A549 (cell line): ENCODE measurements around the gene LCE5A. TPM values are rescaled to one million over a fixed set of nuclear protein-coding genes. Genes with fewer than 3 reads are reported as not detected.
A peak's percentile ranks its signal among the peaks of the same experiment; 100 is the strongest.

Experiments used
- ATAC-seq, 2 experiments: fragments of 200-7000 bp in 1 of 2; fragments of >200 bp in 1 of 2; cut with Nextera tagmentation in 1 of 2; cut with Tn5 transposase in 1 of 2; 3 replicates each; pipeline versions ENCODE4 v1.8.0 to v1.9.1; 2018 to 2020; ENCODE audit warnings: mild to moderate bottlenecking in 1 of 2, moderate library complexity in 1 of 2
- CTCF ChIA-PET: fragments of 300-600 bp; sonication (Branson Sonifier 250); formaldehyde crosslinking; extraction: SDS; loops from one replicate; lab custom pipeline; 2021; ENCODE audit warnings: antibody characterized with exemption, inconsistent platforms; lab: Yijun Ruan, JAX
- POLR2A ChIA-PET: fragments of 350-600 bp; formaldehyde crosslinking; extraction: SDS; loops from one replicate; lab custom pipeline; 2021; ENCODE audit warnings: antibody characterized with exemption, inconsistent platforms; lab: Yijun Ruan, JAX
- DNase-seq, 2 experiments: peaks; one replicate each; pipeline versions ENCODE4 v3.0.0 to v3.0.0-alpha.2; 2011 to 2016; ENCODE audit warnings: low read depth in 1 of 2, low spot score in 1 of 2
- FAIRE-seq: peaks from 2 replicates; lab custom pipeline; 2011; peaks lifted over from hg19 to GRCh38; lab: Jason Lieb, UNC
- H3K27ac ChIP-seq, 2 experiments: fragments of >200 bp; sonication (Bioruptor Twin); formaldehyde crosslinking; 3 replicates each; pipeline ENCODE4 v1.5.1; 2016 to 2017
- H3K4me1 ChIP-seq: fragments of >200 bp; sonication (Bioruptor Twin); formaldehyde crosslinking; 3 replicates; pipeline ENCODE4 v1.6.1; 2016
- H3K4me2 ChIP-seq: fragments of >200 bp; sonication (Bioruptor Twin); formaldehyde crosslinking; 3 replicates; pipeline ENCODE4 v1.6.1; 2016
- H3K4me3 ChIP-seq: fragments of >200 bp; sonication (Bioruptor Twin); formaldehyde crosslinking; 3 replicates; pipeline ENCODE4 v1.5.1; 2016
- H3K9me3 ChIP-seq: fragments of >200 bp; sonication (Bioruptor Twin); formaldehyde crosslinking; 3 replicates; pipeline ENCODE4 v1.6.1; 2016
- CEBPB ChIP-seq, 2 experiments: fragments of >200 bp in 1 of 2; sonication (Bioruptor Twin) in 1 of 2; formaldehyde crosslinking in 1 of 2; IDR thresholded peaks; 2 replicates each; pipeline ENCODE4 v1.6.1; 2012 to 2016
- CHD2 ChIP-seq: fragments of 150-350 bp; IDR thresholded peaks from 2 replicates; pipeline ENCODE4 v1.6.1; 2014; ENCODE audit warnings: low read length; ENCODE audit not compliant: partially characterized antibody
- CHD4 ChIP-seq: fragments of 200-600 bp; sonication (generic); IDR thresholded peaks from 2 replicates; pipeline ENCODE4 v1.6.1; 2016; ENCODE audit warnings: antibody characterized with exemption, mild to moderate bottlenecking, borderline replicate concordance
- EHF ChIP-seq: fragments of 250-450 bp; sonication (Bioruptor Pico); IDR thresholded peaks from 2 replicates; pipeline ENCODE4 v1.5.0; 2020; ENCODE audit warnings: mild to moderate bottlenecking
- FOSL2 ChIP-seq, 2 experiments: fragments of 450-650 bp in 1 of 2; fragments of >200 bp in 1 of 2; sonication (Bioruptor Twin) in 1 of 2; formaldehyde crosslinking; IDR thresholded peaks; 2 replicates each; pipeline versions ENCODE4 v1.5.0 to v1.6.1; 2016 to 2020; ENCODE audit warnings: mild to moderate bottlenecking in 1 of 2, moderate library complexity in 1 of 2
- FOXS1 ChIP-seq: fragments of 250-450 bp; sonication (Bioruptor Pico); IDR thresholded peaks from 2 replicates; pipeline ENCODE4 v1.5.0; 2020; ENCODE audit warnings: mild to moderate bottlenecking, moderate library complexity
- GATA3 ChIP-seq: IDR thresholded peaks from 2 replicates; pipeline ENCODE4 v1.6.1; 2012; ENCODE audit warnings: borderline replicate concordance
- HOXB5 ChIP-seq: fragments of 250-450 bp; sonication (Bioruptor Pico); IDR thresholded peaks from 2 replicates; pipeline ENCODE4 v1.5.0; 2020; ENCODE audit warnings: mild to moderate bottlenecking, moderate library complexity
- JUNB ChIP-seq: fragments of >200 bp; sonication (Bioruptor Twin); formaldehyde crosslinking; IDR thresholded peaks from 2 replicates; pipeline ENCODE4 v1.6.1; 2016
- NFE2L2 ChIP-seq: fragments of 150-350 bp; conservative IDR thresholded peaks from 2 replicates; pipeline ENCODE4 v1.6.1; 2014; ENCODE audit warnings: low read length
- NPAS2 ChIP-seq: fragments of 250-450 bp; sonication (Bioruptor Pico); IDR thresholded peaks from 2 replicates; pipeline ENCODE4 v1.8.0; 2022; ENCODE audit warnings: mild to moderate bottlenecking, moderate library complexity, borderline replicate concordance
- POLR2AphosphoS2 ChIP-seq: conservative IDR thresholded peaks from 2 replicates; pipeline ENCODE4 v1.6.1; 2012; ENCODE audit warnings: low read length, improper control_type of control experiment, inconsistent platforms
- RAD21 ChIP-seq, 2 experiments: fragments of >200 bp in 1 of 2; sonication (Bioruptor Twin) in 1 of 2; formaldehyde crosslinking in 1 of 2; IDR thresholded peaks in 1 of 2; conservative IDR thresholded peaks in 1 of 2; 2 replicates in 1 of 2; 3 replicates in 1 of 2; pipeline ENCODE4 v1.6.1; 2012 to 2018; ENCODE audit warnings: inconsistent platforms in 1 of 2
- SMC3 ChIP-seq: fragments of >200 bp; sonication (Bioruptor Twin); formaldehyde crosslinking; IDR thresholded peaks from 3 replicates; pipeline ENCODE4 v1.6.1; 2018; ENCODE audit warnings: inconsistent platforms
- ZSCAN20 ChIP-seq: fragments of 250-450 bp; sonication (Bioruptor Pico); IDR thresholded peaks from 2 replicates; pipeline ENCODE4 v1.8.0; 2022; ENCODE audit warnings: mild to moderate bottlenecking, moderate library complexity
- WGBS: methylation state at CpG from one replicate; pipeline ENCODE4 v1.1.6; 2017; ENCODE audit errors: missing lambda C conversion rate; 5-methylcytosine and 5-hydroxymethylcytosine counted together
- polyA plus RNA-seq, 4 experiments: library from polyadenylated mRNA; depleted of rRNA in 3 of 4; stranded (reverse); fragments of >200 nt; fragmentation: RNase III in 1 of 4; extraction: RNeasy Plus Mini Kit Qiagen cat#74134 plus additional on column Dnase treatment in 1 of 4; gene quantifications; 2 replicates in 3 of 4; 3 replicates in 1 of 4; pipeline ENCODE4 v1.2.3, GENCODE V29; 2011 to 2017
- TF ChIP-seq, protein P1 (sequence below): fragments of 450-650 bp; IDR thresholded peaks from 2 replicates; pipeline ENCODE4 v1.6.1; 2014; ENCODE audit warnings: antibody characterized with exemption
- TF ChIP-seq, protein P2 (sequence below): fragments of >200 bp; sonication (Bioruptor Twin); formaldehyde crosslinking; IDR thresholded peaks from 3 replicates; pipeline ENCODE4 v1.5.1; 2016

LCE5A gene
- polyA plus RNA-seq, 2 of the 4 experiments (the other 2 are of a cell fraction) = not detected

GRCh38 chr1:152462636-152463035, 48.0 kb upstream of the LCE5A start:
- 87% methylated on average over 26 of the region's 26 CpGs for WGBS
- ChIA-PET CTCF (interaction anchor here (0.7 to 1.2 kb wide), 4 partner anchors 17 to 529 kb away, joined by 3 to 5 read pairs (median 4); no protein-coding TSS in a partner anchor), POLR2A (no interaction called here)
- TF ChIP-seq EHF (CRISPR knock-in tag) (no peak), SMC3 (no peak), FOSL2 (IDR thresholded peaks at IDR 0.05) (no peak), FOSL2 (CRISPR knock-in tag; IDR thresholded peaks at IDR 0.05) (no peak), NFE2L2 (no peak)
- H3K27ac ChIP-seq = no peak overlapping the region
- ATAC-seq (no peak), DNase-seq (no peak), FAIRE-seq (no peak)
- no peak overlapping the region for H3K4me2 ChIP-seq
- H3K9me3 ChIP-seq = peaks cover 13% of the 10 kb centered on the region; the same call in 2 of the 3 replicates
- H3K4me1 ChIP-seq = no peaks in the 10 kb centered on the region
- H3K4me3 ChIP-seq = no peak overlapping the region

GRCh38 chr1:152466217-152466616, 44.4 kb upstream of the LCE5A start:
- FAIRE-seq = no peak
- POLR2A ChIA-PET = no interaction called here
- WGBS = 2% methylated on average over 1 of the region's 1 CpG

DNA sequence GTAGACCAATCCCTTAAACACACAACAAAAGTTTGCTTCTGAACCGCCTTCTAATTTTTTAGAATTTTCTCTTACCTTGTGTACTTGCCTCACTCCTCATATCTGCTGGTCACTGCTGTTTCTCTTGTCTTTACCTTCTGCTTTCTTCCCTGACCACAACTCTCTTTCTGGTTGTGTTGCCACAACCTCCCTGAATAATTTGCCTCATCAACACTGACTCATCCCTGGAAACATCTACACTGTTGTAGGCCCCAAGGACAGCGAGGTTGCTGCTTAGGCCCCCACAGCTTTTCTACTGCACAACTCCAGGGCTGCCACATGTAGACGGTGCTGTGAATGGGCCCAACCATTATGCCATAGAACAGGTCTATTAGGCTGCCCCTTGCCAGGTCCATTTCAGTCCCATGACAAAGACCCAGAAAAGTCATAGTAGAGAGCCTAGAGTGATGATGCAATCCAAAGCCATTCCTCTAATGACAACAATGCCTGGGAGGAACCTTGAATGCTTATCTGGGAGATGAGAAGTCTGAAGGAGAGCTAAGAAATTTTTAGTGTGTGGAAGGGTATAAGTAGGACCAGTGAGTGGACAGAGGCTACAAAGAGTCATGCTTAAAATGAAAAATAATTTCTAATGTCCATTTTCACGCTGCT, 36.6 kb upstream of the LCE5A start:
- TF ChIP-seq GATA3 (no peak), CEBPB (IDR thresholded peaks at IDR 0.05) (0 out of 4 replicates have a peak, but pooled peaks of 1 of the 2 experiments have one; percentile 11)
- no peak overlapping the region for H3K4me2 ChIP-seq
- peaks cover 35% of the 10 kb centered on the region for H3K9me3 ChIP-seq
- no peaks in the 10 kb centered on the region for H3K4me1 ChIP-seq
- POLR2A ChIA-PET = no interaction called here
- 33% methylated on average over 4 of the region's 4 CpGs for WGBS
- CTCF ChIA-PET = interaction anchor here (1.5 to 1.7 kb wide), 3 partner anchors 16 to 285 kb away, joined by 4 to 7 read pairs (median 4); no protein-coding TSS in a partner anchor
- no peak overlapping the region for H3K27ac ChIP-seq
- ATAC-seq = no peak
- DNase-seq = no peak
- no peak for FAIRE-seq
- no peak overlapping the region for H3K4me3 ChIP-seq

More at GRCh38 chr1:152466217-152466616, 44.4 kb upstream of the LCE5A start:
- TF ChIP-seq ZSCAN20 (CRISPR knock-in tag) (no peak), FOXS1 (no peak), CHD4 (no peak), NPAS2 (CRISPR knock-in tag) (no peak), HOXB5 (CRISPR knock-in tag) (no peak), POLR2AphosphoS2 (no peak), SMC3 (no peak)
- TF ChIP-seq, protein P1, sequence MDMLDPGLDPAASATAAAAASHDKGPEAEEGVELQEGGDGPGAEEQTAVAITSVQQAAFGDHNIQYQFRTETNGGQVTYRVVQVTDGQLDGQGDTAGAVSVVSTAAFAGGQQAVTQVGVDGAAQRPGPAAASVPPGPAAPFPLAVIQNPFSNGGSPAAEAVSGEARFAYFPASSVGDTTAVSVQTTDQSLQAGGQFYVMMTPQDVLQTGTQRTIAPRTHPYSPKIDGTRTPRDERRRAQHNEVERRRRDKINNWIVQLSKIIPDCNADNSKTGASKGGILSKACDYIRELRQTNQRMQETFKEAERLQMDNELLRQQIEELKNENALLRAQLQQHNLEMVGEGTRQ = no peak
- CTCF ChIA-PET = interaction anchor here (0.9 kb wide), 1 partner anchor 31 kb away, joined by 3 read pairs; no protein-coding TSS in a partner anchor
- Histone ChIP-seq H3K4me2 (no peak overlapping the region), H3K27ac (no peak overlapping the region), H3K4me3 (no peak overlapping the region), H3K4me1 (no peaks in the 10 kb centered on the region), H3K9me3 (peaks cover 13% of the 10 kb centered on the region; the same call in 2 of the 3 replicates)
- DNase-seq (no peak), ATAC-seq (no peak)

DNA sequence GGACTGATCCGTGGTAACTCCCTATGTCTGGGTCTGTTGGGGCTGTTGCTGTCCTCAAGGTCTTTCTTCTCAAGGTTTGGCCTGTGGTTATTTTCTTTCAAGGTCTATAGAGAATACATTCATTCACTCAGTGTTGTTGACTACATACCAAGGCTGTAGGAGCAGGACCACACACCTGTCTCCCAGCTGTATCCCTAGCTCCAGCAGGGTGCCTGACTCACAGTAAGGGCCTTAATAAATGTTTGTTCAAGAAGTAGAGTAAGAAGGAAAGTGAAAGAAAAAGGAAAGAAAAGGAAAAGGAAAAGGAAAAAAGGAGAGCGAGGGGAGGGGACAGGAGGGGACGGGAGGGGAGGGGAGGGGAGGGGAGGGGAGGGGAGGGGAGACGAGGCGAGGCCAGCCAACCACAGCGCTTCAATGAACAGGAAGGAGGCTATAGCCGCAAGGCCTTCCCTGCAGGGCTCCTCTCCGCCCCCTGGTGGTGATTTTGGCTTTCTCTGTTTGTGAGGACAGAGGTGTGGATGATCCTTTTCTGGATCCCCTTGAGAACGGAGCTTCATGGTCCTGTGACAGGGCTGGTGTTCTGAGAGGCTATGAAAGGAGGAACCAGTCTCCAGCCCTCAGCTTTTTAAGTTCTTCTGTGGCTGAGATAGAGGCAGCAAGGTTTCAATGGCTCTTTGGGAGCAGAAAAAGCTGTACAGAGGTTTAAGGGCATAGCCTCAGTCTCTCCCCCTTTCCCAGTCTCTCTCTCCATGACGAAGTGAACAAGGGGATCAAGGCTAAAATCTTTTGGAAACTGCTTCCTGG, 30.6 kb upstream of the LCE5A start:
- ATAC-seq = peak; percentile 92 to 99
- 30% methylated on average over 9 of the region's 10 CpGs for WGBS
- Histone ChIP-seq H3K4me2 (no peak overlapping the region), H3K4me3 (no peak overlapping the region), H3K4me1 (no peaks in the 10 kb centered on the region), H3K9me3 (peaks cover 31% of the 10 kb centered on the region), H3K27ac (no peak overlapping the region)
- TF ChIP-seq JUNB (no peak), CHD2 (no peak), RAD21 (conservative IDR thresholded peaks at IDR 0.05 in 1 of 2, IDR thresholded peaks at IDR 0.05 in 1 of 2) (peak in 1 of 2 experiments; percentile 18; a peak in 1 of 5 replicates)
- TF ChIP-seq, protein P2, sequence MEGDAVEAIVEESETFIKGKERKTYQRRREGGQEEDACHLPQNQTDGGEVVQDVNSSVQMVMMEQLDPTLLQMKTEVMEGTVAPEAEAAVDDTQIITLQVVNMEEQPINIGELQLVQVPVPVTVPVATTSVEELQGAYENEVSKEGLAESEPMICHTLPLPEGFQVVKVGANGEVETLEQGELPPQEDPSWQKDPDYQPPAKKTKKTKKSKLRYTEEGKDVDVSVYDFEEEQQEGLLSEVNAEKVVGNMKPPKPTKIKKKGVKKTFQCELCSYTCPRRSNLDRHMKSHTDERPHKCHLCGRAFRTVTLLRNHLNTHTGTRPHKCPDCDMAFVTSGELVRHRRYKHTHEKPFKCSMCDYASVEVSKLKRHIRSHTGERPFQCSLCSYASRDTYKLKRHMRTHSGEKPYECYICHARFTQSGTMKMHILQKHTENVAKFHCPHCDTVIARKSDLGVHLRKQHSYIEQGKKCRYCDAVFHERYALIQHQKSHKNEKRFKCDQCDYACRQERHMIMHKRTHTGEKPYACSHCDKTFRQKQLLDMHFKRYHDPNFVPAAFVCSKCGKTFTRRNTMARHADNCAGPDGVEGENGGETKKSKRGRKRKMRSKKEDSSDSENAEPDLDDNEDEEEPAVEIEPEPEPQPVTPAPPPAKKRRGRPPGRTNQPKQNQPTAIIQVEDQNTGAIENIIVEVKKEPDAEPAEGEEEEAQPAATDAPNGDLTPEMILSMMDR = peak; percentile 42
- DNase-seq = peak; percentile 61 to 83
- FAIRE-seq = no peak
- CTCF ChIA-PET = interaction anchor here (0.5 to 4.5 kb wide), 21 partner anchors 9 to 391 kb away, joined by 3 to 37 read pairs (median 3); no protein-coding TSS in a partner anchor
- POLR2A ChIA-PET = no interaction called here
